Measurements from ENCODE around the gene TIMM22.

GRCh38 chr17:1002771-1003555 is 6.0 kb downstream of the TIMM22 start:
- TF ChIP-seq CTCF (IDR thresholded peaks at IDR 0.05) (no peak), POLR2A (IDR thresholded peaks at IDR 0.05) (no peak)

All from thyroid gland (tissue), 4 donors.